NT2/D1 (cell line): ENCODE measurements around the gene COQ6.
"Not testable (repeated sequence)": the region's sequence is repeated elsewhere in the genome, so short reads cannot be mapped to it uniquely, and the experiment has no call there.

Experiments
- DNase-seq: peaks from one replicate; pipeline ENCODE4 v3.0.0-alpha.2; 2011; ENCODE audit warnings: low read depth, low spot score
- H3K27me3 ChIP-seq: 2 replicates; pipeline ENCODE4 v1.6.0; 2011; ENCODE audit warnings: mild to moderate bottlenecking; ENCODE audit not compliant: insufficient read length, insufficient read depth
- H3K36me3 ChIP-seq: 2 replicates; pipeline ENCODE4 v1.6.1; 2011; ENCODE audit warnings: mild to moderate bottlenecking, low read length, mixed read lengths; ENCODE audit not compliant: insufficient read depth, insufficient read length
- H3K4me1 ChIP-seq: 2 replicates; pipeline ENCODE4 v1.5.1; 2011; ENCODE audit not compliant: insufficient read depth, insufficient read length
- H3K4me3 ChIP-seq: 2 replicates; pipeline ENCODE4 v1.5.1; 2011; ENCODE audit warnings: low read depth; ENCODE audit not compliant: insufficient read length
- H3K9ac ChIP-seq: 2 replicates; pipeline ENCODE4 v1.6.0; 2011; ENCODE audit warnings: low read depth; ENCODE audit not compliant: insufficient read length
- H3K9me3 ChIP-seq: 2 replicates; pipeline ENCODE4 v1.5.1; 2011; ENCODE audit warnings: mild to moderate bottlenecking, low read length; ENCODE audit not compliant: insufficient read depth
- SUZ12 ChIP-seq: IDR thresholded peaks from 2 replicates; pipeline ENCODE4 v1.6.1; 2011; ENCODE audit not compliant: insufficient read length, insufficient read depth; ENCODE audit errors: extremely low read depth
- YY1 ChIP-seq: IDR thresholded peaks from 2 replicates; pipeline ENCODE4 v1.6.1; 2011; ENCODE audit not compliant: insufficient read length, insufficient read depth
- ZNF274 ChIP-seq: IDR thresholded peaks from 2 replicates; pipeline ENCODE4 v1.6.1; 2011; ENCODE audit warnings: mild to moderate bottlenecking, low read depth, low read length

COQ6 gene

GRCh38 chr14:73988065-73988464, 38.0 kb downstream of the COQ6 start:
- TF ChIP-seq SUZ12, result no peak
- TF ChIP-seq ZNF274, result no peak
- no peak for TF ChIP-seq YY1
- Histone ChIP-seq H3K36me3 (peaks cover 14% of the 10 kb centered on the region), H3K4me3 (no peak overlapping the region), H3K4me1 (no peaks in the 10 kb centered on the region), H3K9ac (no peak overlapping the region), H3K27me3 (no peaks in the 10 kb centered on the region), H3K9me3 (no peaks in the 10 kb centered on the region)
- no peak for DNase-seq

GRCh38 chr14:73988656-73989055, 38.6 kb downstream of the COQ6 start:
- not testable (repeated sequence) for H3K9ac ChIP-seq, H3K4me3 ChIP-seq, H3K4me1 ChIP-seq, H3K27me3 ChIP-seq, DNase-seq, H3K9me3 ChIP-seq
- peaks cover 14% of the 10 kb centered on the region for H3K36me3 ChIP-seq

GRCh38 chr14:73991092-73991491, 41.0 kb downstream of the COQ6 start:
- no peak overlapping the region for H3K9ac ChIP-seq
- peaks cover 13% of the 10 kb centered on the region for H3K36me3 ChIP-seq
- no peak overlapping the region for H3K4me3 ChIP-seq
- H3K27me3 ChIP-seq, result no peaks in the 10 kb centered on the region
- TF ChIP-seq YY1 (no peak), SUZ12 (no peak), ZNF274 (no peak)
- H3K9me3 ChIP-seq, result no peaks in the 10 kb centered on the region
- DNase-seq, result no peak
- H3K4me1 ChIP-seq, result no peaks in the 10 kb centered on the region

GRCh38 chr14:73994926-73995325, 44.8 kb downstream of the COQ6 start:
- H3K27me3 ChIP-seq, H3K9ac ChIP-seq, H3K4me3 ChIP-seq, DNase-seq, H3K9me3 ChIP-seq, H3K36me3 ChIP-seq, H3K4me1 ChIP-seq: not testable (repeated sequence)

GRCh38 chr14:73995977-73996378, 45.9 kb downstream of the COQ6 start:
- no peaks in the 10 kb centered on the region for H3K36me3 ChIP-seq
- TF ChIP-seq YY1 (no peak), ZNF274 (no peak), SUZ12 (no peak)
- DNase-seq, result no peak
- H3K9ac ChIP-seq, result no peak overlapping the region
- no peaks in the 10 kb centered on the region for H3K27me3 ChIP-seq
- H3K9me3 ChIP-seq, result no peaks in the 10 kb centered on the region
- no peaks in the 10 kb centered on the region for H3K4me1 ChIP-seq
- H3K4me3 ChIP-seq, result no peak overlapping the region

GRCh38 chr14:73996731-73997107, 46.6 kb downstream of the COQ6 start:
- no peak overlapping the region for H3K9ac ChIP-seq

GRCh38 chr14:73997108-73997943, 47.2 kb downstream of the COQ6 start:
- H3K9me3 ChIP-seq, result no peaks in the 10 kb centered on the region
- H3K36me3 ChIP-seq, result no peaks in the 10 kb centered on the region
- H3K9ac ChIP-seq, result no peak overlapping the region
- H3K4me1 ChIP-seq, result no peaks in the 10 kb centered on the region
- DNase-seq, result no peak
- no peaks in the 10 kb centered on the region for H3K27me3 ChIP-seq
- H3K4me3 ChIP-seq, result no peak overlapping the region
- TF ChIP-seq ZNF274, result no peak
- no peak for TF ChIP-seq YY1
- no peak for TF ChIP-seq SUZ12

More at GRCh38 chr14:73996731-73997107, 46.6 kb downstream of the COQ6 start:
- TF ChIP-seq SUZ12, result no peak
- TF ChIP-seq YY1, result no peak
- TF ChIP-seq ZNF274, result no peak
- H3K9me3 ChIP-seq, result no peaks in the 10 kb centered on the region
- no peaks in the 10 kb centered on the region for H3K36me3 ChIP-seq
- no peaks in the 10 kb centered on the region for H3K4me1 ChIP-seq
- H3K27me3 ChIP-seq, result no peaks in the 10 kb centered on the region
- no peak overlapping the region for H3K4me3 ChIP-seq
- DNase-seq, result no peak
